H9 (cell line): Measurements from ENCODE around the gene ACBD3. TPM values are rescaled to one million over a fixed set of nuclear protein-coding genes. Genes with fewer than 3 reads are reported as not detected.

Experiments used
- DNase-seq: peaks from one replicate; pipeline ENCODE4 v3.0.0-alpha.2; 2017
- H2AFZ ChIP-seq: one replicate; pipeline ENCODE4 v1.6.1; 2013; ENCODE audit warnings: mild to moderate bottlenecking, low read length, control low read depth, moderate library complexity
- H2AK5ac ChIP-seq: 2 replicates; pipeline ENCODE4 v1.6.1; 2013; ENCODE audit warnings: low read length, control low read depth, mixed read lengths; ENCODE audit not compliant: insufficient read length
- H2BK120ac ChIP-seq: one replicate; pipeline ENCODE4 v1.6.1; 2013; ENCODE audit warnings: low read depth, mild to moderate bottlenecking, low read length, control low read depth, inconsistent platforms; ENCODE audit not compliant: poor library complexity, severe bottlenecking
- H2BK12ac ChIP-seq: 2 replicates; pipeline ENCODE4 v1.6.1; 2013; ENCODE audit warnings: low read length, control low read depth, mixed read lengths, low read depth; ENCODE audit not compliant: insufficient read length
- H2BK15ac ChIP-seq: 2 replicates; pipeline ENCODE4 v1.6.1; 2013; ENCODE audit warnings: low read depth, low read length, control low read depth
- H2BK20ac ChIP-seq: one replicate; pipeline ENCODE4 v1.6.1; 2013; ENCODE audit warnings: low read depth, mild to moderate bottlenecking, low read length, control low read depth, inconsistent platforms; ENCODE audit not compliant: poor library complexity, severe bottlenecking
- H2BK5ac ChIP-seq: 2 replicates; pipeline ENCODE4 v1.6.1; 2013; ENCODE audit warnings: low read length, control low read depth, mixed read lengths; ENCODE audit not compliant: insufficient read length
- H3K14ac ChIP-seq: 2 replicates; pipeline ENCODE4 v1.6.1; 2013; ENCODE audit warnings: low read length, control low read depth; ENCODE audit not compliant: insufficient read depth
- H3K18ac ChIP-seq: 2 replicates; pipeline ENCODE4 v1.6.1; 2013; ENCODE audit warnings: low read depth, mild to moderate bottlenecking, mixed read lengths, low read length, control low read depth; ENCODE audit not compliant: insufficient read length
- H3K23ac ChIP-seq: 2 replicates; pipeline ENCODE4 v1.6.1; 2013; ENCODE audit warnings: low read length, control low read depth, mixed read lengths, low read depth; ENCODE audit not compliant: insufficient read length
- H3K23me2 ChIP-seq: 2 replicates; pipeline ENCODE4 v1.6.1; 2013; ENCODE audit warnings: low read depth, mild to moderate bottlenecking, mixed read lengths, low read length, control low read depth; ENCODE audit not compliant: insufficient read length, poor library complexity, severe bottlenecking
- H3K27ac ChIP-seq: 2 replicates; pipeline ENCODE4 v1.5.1; 2013; ENCODE audit warnings: low read length, control low read depth, mixed read lengths, low read depth; ENCODE audit not compliant: insufficient read length
- H3K27me3 ChIP-seq: 2 replicates; pipeline ENCODE4 v1.6.1; 2013; ENCODE audit warnings: low read length, control low read depth, inconsistent platforms; ENCODE audit not compliant: insufficient read depth
- H3K4ac ChIP-seq: 2 replicates; pipeline ENCODE4 v1.6.1; 2013; ENCODE audit warnings: low read depth, mild to moderate bottlenecking, control low read depth, inconsistent platforms, low read length, moderate library complexity
- H3K4me1 ChIP-seq: 2 replicates; pipeline ENCODE4 v1.6.1; 2013; ENCODE audit warnings: low read length, control low read depth, inconsistent platforms; ENCODE audit not compliant: insufficient read depth
- H3K4me2 ChIP-seq: 2 replicates; pipeline ENCODE4 v1.6.1; 2013; ENCODE audit warnings: low read length, control low read depth, mixed read lengths; ENCODE audit not compliant: insufficient read length, insufficient read depth
- H3K56ac ChIP-seq: 2 replicates; pipeline ENCODE4 v1.6.1; 2013; ENCODE audit warnings: low read depth, mild to moderate bottlenecking, mixed read lengths, low read length, control low read depth; ENCODE audit not compliant: insufficient read length
- H3K79me1 ChIP-seq: 2 replicates; pipeline ENCODE4 v1.6.1; 2013; ENCODE audit warnings: low read depth, mild to moderate bottlenecking, moderate library complexity, low read length, control low read depth, inconsistent platforms; ENCODE audit not compliant: insufficient read depth, poor library complexity, severe bottlenecking
- H3K79me2 ChIP-seq: 2 replicates; pipeline ENCODE4 v1.6.1; 2013; ENCODE audit warnings: low read length, control low read depth, inconsistent platforms; ENCODE audit not compliant: insufficient read depth
- H3K9ac ChIP-seq: 2 replicates; pipeline ENCODE4 v1.6.1; 2013; ENCODE audit warnings: low read length, control low read depth, mixed read lengths; ENCODE audit not compliant: insufficient read length; ENCODE audit errors: extremely low read depth
- H3K9me3 ChIP-seq: one replicate; pipeline ENCODE4 v1.6.1; 2013; ENCODE audit warnings: low read depth, low read length, inconsistent platforms; ENCODE audit not compliant: control insufficient read depth
- H3T11ph ChIP-seq: one replicate; pipeline ENCODE4 v1.6.1; 2013; ENCODE audit warnings: mild to moderate bottlenecking, low read length, control low read depth, inconsistent platforms
- H4K20me1 ChIP-seq: one replicate; pipeline ENCODE4 v1.6.1; 2013; ENCODE audit not compliant: control insufficient read depth, insufficient read length, insufficient read depth
- H4K5ac ChIP-seq: 2 replicates; pipeline ENCODE4 v1.6.1; 2013; ENCODE audit warnings: low read depth, mild to moderate bottlenecking, mixed read lengths, low read length, control low read depth; ENCODE audit not compliant: insufficient read length
- H4K8ac ChIP-seq: replicated peaks from 2 replicates; pipeline ENCODE4 v1.6.1; 2013; ENCODE audit warnings: low read length, control low read depth, mixed read lengths, low read depth; ENCODE audit not compliant: insufficient read length
- H4K91ac ChIP-seq: 2 replicates; pipeline ENCODE4 v1.6.1; 2013; ENCODE audit warnings: low read depth, mild to moderate bottlenecking, moderate library complexity, mixed read lengths, low read length, control low read depth; ENCODE audit not compliant: insufficient read length
- H3K27ac Mint-ChIP-seq, 3 experiments: 2 replicates in 2 of 3; 3 replicates in 1 of 3; pipeline ENCODE4 v1.8.0; 2020 to 2021; ENCODE audit warnings: mixed read lengths in 3 of 3, mild to moderate bottlenecking in 1 of 3, moderate library complexity in 1 of 3
- H3K27me3 Mint-ChIP-seq: 2 replicates; pipeline ENCODE4 v1.8.0; 2021; ENCODE audit warnings: low read depth, mild to moderate bottlenecking, moderate library complexity, mixed read lengths
- H3K36me3 Mint-ChIP-seq, 3 experiments: 2 replicates in 2 of 3; 3 replicates in 1 of 3; pipeline ENCODE4 v1.8.0; 2020 to 2021; ENCODE audit warnings: low read depth in 3 of 3, mixed read lengths in 3 of 3; ENCODE audit not compliant: insufficient read depth in 1 of 3
- H3K4me1 Mint-ChIP-seq, 2 experiments: 2 replicates each; pipeline ENCODE4 v1.8.0; 2020; ENCODE audit warnings: mixed read lengths in 2 of 2
- H3K4me3 Mint-ChIP-seq, 2 experiments: 2 replicates in 1 of 2; 3 replicates in 1 of 2; pipeline ENCODE4 v1.8.0; 2020 to 2021; ENCODE audit warnings: mild to moderate bottlenecking in 2 of 2, mixed read lengths in 2 of 2, moderate library complexity in 1 of 2
- H3K9me3 Mint-ChIP-seq, 2 experiments: 2 replicates in 1 of 2; 3 replicates in 1 of 2; pipeline ENCODE4 v1.8.0; 2020; ENCODE audit warnings: mild to moderate bottlenecking in 2 of 2, mixed read lengths in 2 of 2, moderate library complexity in 1 of 2
- WGBS: extraction: QIAGEN DNeasy Blood & Tissue Kit; methylation state at CpG from one replicate; pipeline ENCODE4 v1.1.7; 2013; ENCODE audit warnings: missing lambda C conversion rate, low lambda C conversion rate, mixed read lengths; ENCODE audit not compliant: insufficient read length; ENCODE audit errors: extremely low coverage; 5-methylcytosine and 5-hydroxymethylcytosine counted together
- total RNA-seq: library from RNA; stranded (reverse); gene quantifications from 2 replicates; pipeline ENCODE4 v1.2.1, GENCODE V29; 2021
- TF ChIP-seq, protein P1 (sequence below): fragments of 200-600 bp; sonication (generic); conservative IDR thresholded peaks from 3 replicates; pipeline ENCODE4 v1.8.0; 2021; ENCODE audit warnings: antibody characterized with exemption, mild to moderate bottlenecking

ACBD3 gene
- total RNA-seq, 1 experiment from 2014 or later, result 30.8 TPM

DNA sequence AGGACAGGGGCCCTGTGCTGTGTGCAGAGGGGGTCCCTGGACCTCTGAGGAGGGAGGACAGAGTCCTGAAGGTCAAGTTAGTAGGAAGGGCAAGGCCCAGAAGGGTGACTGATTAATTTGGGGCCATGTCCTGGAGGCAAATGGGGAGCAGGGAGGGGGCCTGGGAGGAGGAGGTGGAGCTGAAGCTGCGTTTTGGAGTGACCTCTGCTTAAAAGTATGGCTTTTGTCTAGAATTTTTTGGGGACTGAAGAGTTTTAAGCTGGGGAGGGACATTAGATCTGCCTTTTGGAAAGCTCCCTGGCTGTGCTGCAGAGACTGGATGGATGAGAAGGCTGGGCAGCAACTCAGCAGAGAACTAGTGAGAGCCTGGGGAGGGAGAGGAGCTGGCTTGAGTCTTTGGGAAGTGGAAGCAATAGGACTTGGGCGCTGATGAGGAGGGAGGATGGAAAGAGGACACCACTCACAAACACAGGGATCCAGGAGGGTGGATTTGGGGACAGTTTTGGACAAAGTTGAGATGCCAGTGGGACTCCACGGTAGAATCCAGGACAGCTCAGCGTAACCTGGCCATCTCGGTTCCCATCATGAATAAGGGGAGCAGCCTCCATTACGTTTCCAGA, 52.9 kb downstream of the ACBD3 start:
- no peaks in the 10 kb centered on the region for H3K27me3 ChIP-seq
- H3T11ph ChIP-seq, result no peak overlapping the region
- TF ChIP-seq, protein P1, sequence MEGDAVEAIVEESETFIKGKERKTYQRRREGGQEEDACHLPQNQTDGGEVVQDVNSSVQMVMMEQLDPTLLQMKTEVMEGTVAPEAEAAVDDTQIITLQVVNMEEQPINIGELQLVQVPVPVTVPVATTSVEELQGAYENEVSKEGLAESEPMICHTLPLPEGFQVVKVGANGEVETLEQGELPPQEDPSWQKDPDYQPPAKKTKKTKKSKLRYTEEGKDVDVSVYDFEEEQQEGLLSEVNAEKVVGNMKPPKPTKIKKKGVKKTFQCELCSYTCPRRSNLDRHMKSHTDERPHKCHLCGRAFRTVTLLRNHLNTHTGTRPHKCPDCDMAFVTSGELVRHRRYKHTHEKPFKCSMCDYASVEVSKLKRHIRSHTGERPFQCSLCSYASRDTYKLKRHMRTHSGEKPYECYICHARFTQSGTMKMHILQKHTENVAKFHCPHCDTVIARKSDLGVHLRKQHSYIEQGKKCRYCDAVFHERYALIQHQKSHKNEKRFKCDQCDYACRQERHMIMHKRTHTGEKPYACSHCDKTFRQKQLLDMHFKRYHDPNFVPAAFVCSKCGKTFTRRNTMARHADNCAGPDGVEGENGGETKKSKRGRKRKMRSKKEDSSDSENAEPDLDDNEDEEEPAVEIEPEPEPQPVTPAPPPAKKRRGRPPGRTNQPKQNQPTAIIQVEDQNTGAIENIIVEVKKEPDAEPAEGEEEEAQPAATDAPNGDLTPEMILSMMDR, result no peak
- no peaks in the 10 kb centered on the region for H3K79me1 ChIP-seq
- no peaks in the 10 kb centered on the region; the same call in 1 of the 2 replicates for H3K4me1 ChIP-seq
- H2BK15ac ChIP-seq, result no peak overlapping the region
- H3K27me3 Mint-ChIP-seq, result no peaks in the 10 kb centered on the region
- no CpG with 5 or more reads among the region's 6 CpGs for WGBS
- H2AK5ac ChIP-seq, result no peak overlapping the region
- no peak overlapping the region for H2BK120ac ChIP-seq
- no peak overlapping the region for H3K56ac ChIP-seq
- no peaks in the 10 kb centered on the region for H3K9me3 Mint-ChIP-seq
- no peak overlapping the region for H2BK5ac ChIP-seq
- no peak overlapping the region for H4K8ac ChIP-seq
- H3K9ac ChIP-seq, result no peak overlapping the region
- no peaks in the 10 kb centered on the region for H3K79me2 ChIP-seq
- H3K9me3 ChIP-seq, result no peaks in the 10 kb centered on the region
- H3K27ac Mint-ChIP-seq, result peak overlapping the region in 2 of 3 experiments; percentile 63 to 85; a peak in 4 of 7 replicates
- H2BK12ac ChIP-seq, result no peak overlapping the region
- no peaks in the 10 kb centered on the region for H3K23me2 ChIP-seq
- no peak overlapping the region for H3K18ac ChIP-seq
- H2BK20ac ChIP-seq, result no peak overlapping the region
- 0 out of 7 replicates have a peak, but pooled peaks cover 0 to 1% (median 0%) of the 10 kb centered on the region in 3 experiments for H3K36me3 Mint-ChIP-seq
- no peak overlapping the region for H4K5ac ChIP-seq
- no peak overlapping the region; a peak in 1 of 5 replicates for H3K4me3 Mint-ChIP-seq
- no peak overlapping the region for H2AFZ ChIP-seq
- H3K4ac ChIP-seq, result no peak overlapping the region
- H3K23ac ChIP-seq, result no peak overlapping the region
- H3K4me2 ChIP-seq, result no peak overlapping the region
- no peaks in the 10 kb centered on the region for H4K20me1 ChIP-seq
- H3K14ac ChIP-seq, result no peak overlapping the region
- peaks cover 24 to 36% of the 10 kb centered on the region in 2 experiments for H3K4me1 Mint-ChIP-seq
- no peak overlapping the region for H4K91ac ChIP-seq
- no peak for DNase-seq
- H3K27ac ChIP-seq, result no peak overlapping the region
